Nephron progenitor cell (in vitro differentiated cells): ENCODE data around the gene MAGI2.

Source experiments
- DNase-seq: peaks from one replicate; pipeline ENCODE4 v3.0.0; 2021
- H3K27ac Mint-ChIP-seq: 2 replicates; pipeline ENCODE4 v1.8.0; 2021; ENCODE audit warnings: mild to moderate bottlenecking, moderate library complexity, mixed read lengths
- H3K27me3 Mint-ChIP-seq: 2 replicates; pipeline ENCODE4 v1.8.0; 2021; ENCODE audit warnings: mild to moderate bottlenecking, low read depth, mixed read lengths; ENCODE audit not compliant: poor library complexity
- H3K36me3 Mint-ChIP-seq: 2 replicates; pipeline ENCODE4 v1.8.0; 2021; ENCODE audit warnings: low read depth, mixed read lengths
- H3K4me1 Mint-ChIP-seq: 2 replicates; pipeline ENCODE4 v1.8.0; 2021; ENCODE audit warnings: mixed read lengths
- H3K4me3 Mint-ChIP-seq: 2 replicates; pipeline ENCODE4 v1.8.0; 2021; ENCODE audit warnings: mild to moderate bottlenecking, moderate library complexity, mixed read lengths
- H3K9me3 Mint-ChIP-seq: 2 replicates; pipeline ENCODE4 v1.8.0; 2021; ENCODE audit warnings: mild to moderate bottlenecking, moderate library complexity, mixed read lengths
- CTCF ChIP-seq: fragments of 200-600 bp; sonication (generic); IDR thresholded peaks from 2 replicates; pipeline ENCODE4 v1.5.0; 2021; ENCODE audit warnings: antibody characterized with exemption

MAGI2 gene

GRCh38 chr7:79227044-79227443 is 226.4 kb downstream of the MAGI2 start:
- Mint-ChIP-seq H3K9me3 (peaks cover 3% of the 10 kb centered on the region), H3K36me3 (no peaks in the 10 kb centered on the region), H3K4me3 (no peak overlapping the region), H3K27ac (no peak overlapping the region), H3K27me3 (no peaks in the 10 kb centered on the region), H3K4me1 (no peaks in the 10 kb centered on the region)
- DNase-seq: no peak
- TF ChIP-seq CTCF: no peak

DNA sequence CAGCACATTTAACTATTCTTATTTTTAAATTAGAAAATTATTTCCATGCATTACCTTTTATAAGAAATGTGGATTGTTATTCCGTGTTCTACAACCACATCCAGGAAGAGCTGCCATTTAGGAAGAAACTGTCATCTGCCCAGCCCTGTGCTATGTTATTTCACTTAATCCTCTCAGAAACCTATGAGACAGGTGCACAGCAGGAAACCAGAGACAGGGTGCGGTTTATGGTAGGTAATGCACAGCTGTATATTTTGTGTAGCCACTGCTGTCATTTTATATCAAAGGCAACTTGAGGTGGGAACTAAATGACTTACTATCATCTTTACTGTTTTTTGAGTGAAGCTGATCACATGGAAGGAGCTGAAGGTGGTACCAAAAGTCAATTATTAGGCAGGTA is 232.3 kb downstream of the MAGI2 start:
- Mint-ChIP-seq H3K4me1 (no peaks in the 10 kb centered on the region), H3K36me3 (no peaks in the 10 kb centered on the region), H3K27ac (no peak overlapping the region), H3K9me3 (no peaks in the 10 kb centered on the region), H3K4me3 (no peak overlapping the region), H3K27me3 (no peaks in the 10 kb centered on the region)
- no peak for DNase-seq
- TF ChIP-seq CTCF: no peak

DNA sequence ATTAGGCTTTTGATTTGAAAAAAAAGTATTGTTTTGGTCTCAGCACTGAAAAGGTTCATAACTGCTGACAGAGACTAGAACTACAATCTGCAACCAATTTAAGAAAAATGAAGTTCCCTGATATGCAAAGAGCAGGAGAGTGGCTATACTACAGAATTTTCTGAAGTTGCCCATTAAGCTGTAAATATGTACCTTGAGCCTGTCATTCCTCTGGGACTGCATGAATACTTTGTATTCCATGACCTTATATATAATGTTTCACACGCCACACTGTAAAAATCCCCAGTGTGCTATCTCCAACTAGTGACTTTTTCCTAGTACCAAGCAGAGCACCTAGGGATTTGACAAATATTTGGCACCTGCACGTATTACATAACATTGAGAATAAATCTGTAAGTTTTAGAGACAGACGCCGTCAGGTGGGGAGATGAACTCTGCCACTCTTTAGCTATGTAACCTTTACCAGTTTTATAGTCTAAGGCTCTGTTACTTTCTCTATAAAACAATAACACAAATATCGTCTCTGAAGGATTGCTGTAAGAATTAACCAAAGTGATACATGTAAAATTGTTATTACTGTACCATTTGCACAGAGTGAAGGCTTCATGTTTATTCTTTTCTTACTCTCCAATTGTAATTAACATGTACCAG is 235.4 kb downstream of the MAGI2 start:
- no peaks in the 10 kb centered on the region for H3K4me1 Mint-ChIP-seq
- DNase-seq: no peak
- no peak overlapping the region for H3K4me3 Mint-ChIP-seq
- H3K9me3 Mint-ChIP-seq: no peaks in the 10 kb centered on the region
- no peaks in the 10 kb centered on the region for H3K27me3 Mint-ChIP-seq
- no peak overlapping the region for H3K27ac Mint-ChIP-seq
- no peaks in the 10 kb centered on the region for H3K36me3 Mint-ChIP-seq
- TF ChIP-seq CTCF: no peak

- TF ChIP-seq CTCF: no peak
- DNase-seq: no peak
- Mint-ChIP-seq H3K27ac (no peak overlapping the region), H3K4me1 (no peaks in the 10 kb centered on the region), H3K27me3 (no peaks in the 10 kb centered on the region), H3K36me3 (no peaks in the 10 kb centered on the region), H3K4me3 (no peak overlapping the region), H3K9me3 (no peaks in the 10 kb centered on the region)
Measured at GRCh38 chr7:79217468-79217867, 236.0 kb downstream of the MAGI2 start.

DNA sequence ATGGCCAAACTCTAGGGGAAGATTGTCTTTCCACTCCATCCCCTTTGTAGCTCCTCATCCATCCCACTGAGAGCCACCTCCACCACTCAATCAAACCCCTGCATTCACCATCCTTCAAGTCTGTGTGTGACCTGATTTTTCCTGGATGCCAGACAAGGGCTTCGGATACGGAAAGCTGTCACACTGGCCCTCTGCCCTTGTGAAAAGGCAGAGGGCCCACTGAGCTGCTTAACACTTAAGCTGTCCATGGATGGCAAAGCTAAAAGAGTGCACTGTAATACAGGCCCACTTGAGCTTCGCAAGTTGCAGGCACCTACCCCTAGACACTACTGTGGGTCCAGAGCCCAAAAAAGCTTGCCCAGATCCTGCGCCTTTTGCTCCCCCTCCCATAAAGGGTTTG is 237.2 kb downstream of the MAGI2 start:
- Mint-ChIP-seq H3K4me3 (no peak overlapping the region), H3K27ac (no peak overlapping the region), H3K36me3 (no peaks in the 10 kb centered on the region), H3K9me3 (no peaks in the 10 kb centered on the region), H3K4me1 (no peaks in the 10 kb centered on the region), H3K27me3 (no peaks in the 10 kb centered on the region)
- DNase-seq: no peak
- TF ChIP-seq CTCF: no peak

DNA sequence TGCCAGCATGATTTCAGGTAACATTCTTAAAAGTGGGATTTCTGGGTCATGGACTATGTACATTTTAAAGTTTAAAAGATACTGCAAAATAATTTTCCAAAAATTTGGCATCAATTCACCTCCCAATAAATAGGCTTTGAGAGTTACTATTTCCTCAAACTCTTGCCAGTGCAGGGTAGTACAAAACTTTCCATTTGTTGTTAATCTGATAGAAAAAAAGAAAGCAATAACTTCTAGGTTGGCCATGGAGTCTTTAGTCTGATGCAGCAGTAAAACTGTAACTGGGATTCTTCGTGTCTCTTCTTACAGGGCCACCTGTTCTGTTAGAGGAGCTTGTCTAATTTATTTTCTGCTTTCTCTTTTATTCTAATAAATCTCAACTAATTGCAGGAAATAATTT is 241.1 kb downstream of the MAGI2 start:
- no peaks in the 10 kb centered on the region for H3K9me3 Mint-ChIP-seq
- H3K36me3 Mint-ChIP-seq: no peaks in the 10 kb centered on the region
- TF ChIP-seq CTCF: no peak
- no peak for DNase-seq
- H3K4me3 Mint-ChIP-seq: no peak overlapping the region
- no peak overlapping the region for H3K27ac Mint-ChIP-seq
- no peaks in the 10 kb centered on the region for H3K27me3 Mint-ChIP-seq
- H3K4me1 Mint-ChIP-seq: no peaks in the 10 kb centered on the region
